Measurements from ENCODE around the gene CFAP47.
"Not testable (repeated sequence)": the region's sequence is repeated elsewhere in the genome, so short reads cannot be mapped to it uniquely, and the experiment has no call there.

CFAP47 gene

DNA sequence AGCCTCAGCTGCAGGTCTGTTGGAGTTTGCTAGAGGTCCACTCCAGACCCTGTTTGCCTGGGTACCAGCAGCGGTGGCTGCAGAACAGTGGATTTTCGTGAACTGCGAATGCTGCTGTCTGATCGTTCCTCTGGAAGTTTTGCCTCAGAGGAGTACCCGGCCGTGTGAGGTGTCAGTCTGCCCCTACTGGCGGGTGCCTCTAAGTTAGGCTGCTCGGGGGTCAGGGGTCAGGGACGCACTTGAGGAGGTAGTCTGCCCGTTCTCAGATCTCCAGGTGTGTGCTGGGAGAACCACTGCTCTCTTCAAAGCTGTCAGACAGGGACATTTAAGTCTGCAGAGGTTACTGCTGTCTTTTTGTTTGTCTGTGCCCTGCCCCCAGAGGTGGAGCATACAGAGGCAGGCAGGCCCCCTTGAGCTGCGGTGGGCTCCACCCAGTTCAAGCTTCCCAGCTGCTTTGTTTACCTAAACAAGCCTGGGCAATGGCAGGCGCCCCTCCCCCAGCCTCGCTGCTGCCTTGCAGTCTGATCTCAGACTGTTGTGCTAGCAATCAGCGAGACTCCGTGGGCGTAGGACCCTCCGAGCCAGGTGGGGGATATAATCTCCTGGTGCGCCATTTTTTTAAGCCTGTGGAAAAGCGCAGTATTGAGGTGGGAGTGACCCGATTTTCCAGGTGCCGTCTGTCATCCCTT, 315.4 kb downstream of the CFAP47 start:
- not testable (repeated sequence) for DNase-seq

DNA sequence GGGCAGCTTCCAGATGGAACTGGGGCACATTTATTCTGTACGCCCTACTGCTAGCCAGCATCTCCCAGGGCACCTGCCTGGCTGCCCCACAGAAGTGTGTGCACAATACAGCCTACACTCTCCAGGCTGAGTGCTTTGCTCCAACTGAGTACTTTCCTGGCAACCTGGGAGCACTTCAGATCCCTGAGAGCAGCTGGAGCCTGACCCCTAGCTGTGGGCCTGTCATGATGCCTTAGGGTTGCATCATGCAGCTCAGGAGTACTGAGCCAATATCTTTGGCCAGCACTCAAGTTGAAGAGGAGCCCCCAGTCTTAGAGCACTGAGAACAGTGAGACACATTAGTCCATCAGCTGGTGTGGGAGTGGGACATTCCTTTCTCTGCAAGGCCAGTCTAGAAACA, 321.9 kb downstream of the CFAP47 start:
- no peak for DNase-seq

DNA sequence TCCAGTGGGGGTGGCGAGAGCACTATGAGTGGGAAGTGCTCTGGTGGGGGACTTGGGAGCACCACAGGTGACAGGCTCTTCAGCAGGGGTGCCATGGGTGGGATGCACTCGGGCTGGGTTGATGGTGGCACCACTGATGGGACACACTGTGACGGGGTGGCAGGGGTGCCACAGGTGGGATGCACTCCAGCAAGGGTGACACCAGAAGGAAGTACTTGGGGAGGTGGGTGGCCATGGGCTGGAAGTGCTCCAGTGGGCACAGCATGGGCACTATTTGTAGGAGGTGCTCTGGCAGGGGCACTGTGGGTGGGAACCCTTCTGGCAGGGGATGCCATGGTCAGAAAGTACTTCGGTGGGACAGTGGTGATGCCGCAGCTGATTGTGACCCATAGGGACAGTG, 346.6 kb downstream of the CFAP47 start:
- no peak for DNase-seq

DNA sequence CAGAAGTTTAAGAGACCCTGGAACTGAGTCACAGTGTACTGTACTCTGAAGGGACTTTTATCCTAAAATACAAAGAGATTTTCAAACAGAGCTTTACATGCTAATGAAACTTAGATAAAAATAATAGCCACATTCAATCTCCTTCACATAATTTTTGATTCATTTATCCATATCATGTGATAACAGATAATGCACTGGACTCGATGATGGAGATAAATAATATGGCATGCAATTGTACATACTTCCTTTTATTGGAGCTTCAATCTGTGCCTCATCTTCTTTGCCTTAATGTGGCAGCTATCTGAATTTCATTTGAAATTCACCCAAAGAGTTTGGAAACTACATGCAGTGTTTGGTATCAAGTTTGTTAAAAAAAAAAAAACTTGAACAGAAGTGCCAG, 390.6 kb downstream of the CFAP47 start:
- DNase-seq = no peak

DNA sequence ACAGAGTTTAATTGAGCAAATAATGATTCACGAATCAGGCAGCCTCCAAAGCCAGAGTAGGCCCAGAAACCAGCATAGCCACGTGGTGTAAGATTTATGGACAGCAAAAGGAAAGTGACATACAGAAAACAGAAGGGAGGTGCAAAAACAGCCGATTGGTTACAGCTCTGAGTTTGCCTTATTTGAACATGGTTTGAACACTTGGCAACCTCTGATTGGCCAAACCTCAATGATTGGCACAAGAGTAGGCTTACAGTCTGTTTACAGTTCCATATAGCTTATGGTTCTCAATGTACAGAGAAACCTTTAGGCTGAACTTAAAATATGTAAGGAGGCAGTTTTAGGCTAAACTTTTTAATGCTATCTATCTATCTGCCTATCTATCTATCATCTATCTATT, 394.8 kb downstream of the CFAP47 start:
- no peak for DNase-seq

DNA sequence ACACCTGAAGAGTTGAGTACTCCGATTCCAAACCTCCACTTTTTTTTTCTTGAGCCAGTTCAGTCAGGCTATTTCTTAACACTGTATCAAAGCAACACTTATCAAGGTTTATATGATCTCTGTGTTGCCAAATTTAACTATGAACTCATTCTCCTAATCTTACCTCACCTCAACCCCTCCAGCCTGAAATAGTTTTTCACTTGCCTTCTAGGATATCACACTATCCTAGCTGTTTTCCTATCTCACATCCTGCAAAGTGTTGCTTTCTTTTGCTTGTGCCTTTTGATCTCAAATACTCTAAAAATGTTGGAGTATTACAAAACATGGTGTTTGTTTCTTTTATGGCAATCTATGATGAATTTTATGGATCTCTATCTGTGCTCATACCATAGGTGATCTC, 415.0 kb downstream of the CFAP47 start:
- DNase-seq = no peak

DNA sequence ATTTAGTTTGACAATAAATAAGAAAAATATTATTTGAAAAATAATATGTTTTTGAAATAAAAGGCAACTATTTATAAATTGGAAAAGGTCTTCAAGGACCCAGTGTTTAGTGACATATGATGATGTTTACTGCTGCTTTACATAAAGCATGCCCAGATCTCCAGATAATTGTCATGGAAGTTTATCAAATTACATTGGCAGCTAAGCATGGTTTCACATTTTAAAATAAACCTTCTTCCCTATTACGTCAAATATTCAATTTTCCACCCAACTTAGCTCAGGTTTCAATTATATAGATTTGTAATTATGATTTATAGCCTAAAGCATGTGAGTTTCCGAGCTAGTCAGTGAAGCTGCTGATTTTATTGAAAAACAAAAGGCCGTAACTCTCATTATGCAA, 417.2 kb downstream of the CFAP47 start:
- no peak for DNase-seq

DNA sequence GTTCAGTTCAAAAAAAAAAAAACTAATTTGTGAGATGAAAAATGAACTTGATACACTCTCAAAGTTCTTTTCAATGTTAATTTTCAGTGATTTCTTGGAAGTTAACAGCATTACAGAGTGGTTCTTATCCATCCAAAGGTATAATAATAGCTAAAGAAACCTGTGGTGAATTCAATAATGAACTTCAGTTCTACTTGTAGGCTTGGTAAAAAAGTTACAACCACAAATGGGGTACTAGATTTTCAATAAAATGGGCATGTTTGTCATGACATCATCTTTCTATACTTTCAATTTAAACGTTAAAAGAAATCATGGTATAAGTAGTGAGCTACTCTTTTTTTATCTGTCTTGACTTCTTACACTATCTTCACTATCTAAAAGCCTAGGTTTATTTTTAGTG, 424.8 kb downstream of the CFAP47 start:
- DNase-seq = no peak

DNA sequence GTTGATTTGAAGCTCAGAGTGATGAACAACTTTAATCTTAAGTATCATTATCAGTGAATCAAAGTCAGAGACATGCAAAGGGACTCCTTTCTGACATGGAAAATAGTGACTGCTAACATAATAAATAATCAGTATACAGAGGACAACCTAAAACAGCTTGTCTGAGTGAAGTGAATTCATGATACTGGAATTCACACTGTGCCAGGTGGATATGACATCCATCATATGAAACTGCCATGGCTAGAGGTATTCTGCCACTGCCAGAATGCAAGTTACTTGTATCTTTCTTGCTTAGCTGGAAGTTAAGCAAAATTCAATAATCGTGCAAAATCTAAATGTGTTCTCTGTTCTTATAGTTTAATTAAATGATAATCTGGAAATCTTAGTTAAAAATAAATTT, 429.0 kb downstream of the CFAP47 start:
- no peak for DNase-seq

DNA sequence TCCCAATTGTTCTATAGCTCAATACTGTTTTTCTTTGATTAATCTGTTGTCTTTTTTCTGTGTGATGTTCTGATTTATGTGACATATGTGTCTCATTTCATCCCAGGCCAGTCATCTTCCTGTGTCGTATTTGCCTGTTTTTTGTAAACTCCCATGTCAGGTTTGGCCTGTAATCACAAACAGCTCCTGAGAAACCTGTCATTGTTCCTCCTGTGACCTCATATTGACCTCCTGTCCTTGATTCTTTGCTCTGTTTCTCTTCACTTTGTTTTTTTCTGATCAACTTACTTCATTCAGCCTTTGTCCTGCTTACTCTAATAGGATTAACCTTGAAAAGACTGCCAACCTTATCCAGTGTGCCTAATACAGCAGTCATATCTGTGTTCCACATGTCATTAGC, 438.3 kb downstream of the CFAP47 start:
- no peak for DNase-seq

DNA sequence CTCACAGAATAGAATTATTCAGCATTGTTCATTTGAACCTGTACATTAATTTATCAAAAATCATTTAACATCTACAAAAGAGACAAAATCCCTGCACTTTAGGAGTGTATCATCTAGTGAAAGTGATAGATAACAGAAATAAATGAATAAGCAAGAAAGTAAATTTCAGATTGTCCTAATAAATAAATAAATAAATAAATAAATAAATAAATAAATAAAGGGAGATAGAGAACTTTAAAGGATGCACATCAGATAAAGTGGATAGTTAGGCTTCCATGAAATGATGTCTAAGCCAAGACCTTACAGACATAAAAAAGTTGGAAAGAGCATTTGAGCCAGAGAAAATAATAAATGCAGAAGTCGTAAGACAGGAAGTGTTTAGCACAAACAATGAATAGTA, 444.7 kb downstream of the CFAP47 start:
- no peak for DNase-seq

DNA sequence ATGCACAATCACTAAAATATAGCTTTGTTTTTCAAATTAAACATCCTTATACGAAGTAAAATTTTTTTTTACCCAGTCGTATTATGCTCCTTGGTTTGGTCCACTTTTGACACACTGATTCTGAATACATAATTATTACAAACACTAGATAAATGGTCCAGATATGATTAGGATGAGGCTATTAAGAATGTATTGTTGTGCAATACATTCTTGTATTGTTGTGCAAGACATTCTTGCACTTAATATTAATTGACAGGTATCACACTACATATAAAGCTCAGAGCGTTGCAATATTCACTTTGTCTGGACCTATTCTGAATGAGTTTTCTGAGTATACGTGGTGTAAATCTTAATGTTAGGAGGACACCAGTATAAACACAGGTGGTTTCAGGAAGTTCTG, 464.0 kb downstream of the CFAP47 start:
- no peak for DNase-seq

DNA sequence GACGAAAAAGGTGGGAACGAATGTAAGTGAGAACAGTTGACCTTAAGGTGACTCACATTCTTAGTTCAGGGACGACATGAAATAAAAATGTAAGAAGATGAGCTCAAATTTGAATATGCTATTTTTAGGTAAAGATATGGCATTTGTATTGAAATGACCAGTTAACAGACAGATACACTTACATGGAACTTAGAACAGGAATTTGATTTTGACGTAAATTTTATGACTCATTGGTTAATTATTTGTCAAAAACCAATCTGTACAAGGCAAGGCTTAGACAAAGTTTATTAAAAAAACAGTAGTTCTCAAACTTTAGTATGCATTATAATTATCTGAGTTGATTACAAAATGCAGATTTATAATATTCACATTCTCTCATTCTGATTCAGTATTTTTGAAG, 469.4 kb downstream of the CFAP47 start:
- no peak for DNase-seq

DNA sequence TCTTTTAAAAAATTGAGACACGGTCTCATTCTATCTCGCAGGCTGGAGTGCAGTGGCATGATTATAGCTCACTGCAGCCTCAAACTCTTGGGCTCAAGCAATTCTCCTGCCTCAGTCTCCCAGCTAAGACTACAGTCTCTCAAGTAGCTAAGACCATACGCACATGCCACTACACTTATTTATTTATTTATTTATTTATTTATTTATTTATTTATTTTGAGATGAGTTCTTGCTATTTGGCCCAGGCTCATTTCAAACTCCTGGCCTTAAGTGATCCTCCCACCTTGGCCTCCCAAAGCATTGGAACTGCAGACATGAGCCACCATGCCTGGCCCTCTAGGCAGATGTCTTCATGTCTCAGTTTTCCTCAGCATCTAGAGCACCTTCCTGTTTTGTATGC, 482.2 kb downstream of the CFAP47 start:
- no peak for DNase-seq

DNA sequence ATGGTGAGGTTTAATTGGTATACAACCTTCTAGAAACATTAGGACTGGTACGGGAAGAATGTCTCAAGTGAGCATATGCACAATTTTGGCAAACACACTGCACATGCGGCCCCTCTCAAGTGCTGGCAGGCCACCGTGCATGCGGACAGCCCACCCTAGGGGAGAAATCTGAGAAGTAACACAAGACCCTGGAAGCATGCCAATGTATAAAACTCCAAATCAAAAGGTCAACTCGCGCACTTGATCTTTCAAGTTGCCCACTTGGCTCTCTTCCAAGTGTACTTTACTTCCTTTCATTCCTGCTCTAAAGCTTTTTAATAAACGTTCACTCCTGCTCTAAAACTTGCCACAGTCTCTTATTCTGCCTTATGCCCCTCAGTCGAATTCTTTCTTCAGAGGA, 488.3 kb downstream of the CFAP47 start:
- DNase-seq = no peak

DNA sequence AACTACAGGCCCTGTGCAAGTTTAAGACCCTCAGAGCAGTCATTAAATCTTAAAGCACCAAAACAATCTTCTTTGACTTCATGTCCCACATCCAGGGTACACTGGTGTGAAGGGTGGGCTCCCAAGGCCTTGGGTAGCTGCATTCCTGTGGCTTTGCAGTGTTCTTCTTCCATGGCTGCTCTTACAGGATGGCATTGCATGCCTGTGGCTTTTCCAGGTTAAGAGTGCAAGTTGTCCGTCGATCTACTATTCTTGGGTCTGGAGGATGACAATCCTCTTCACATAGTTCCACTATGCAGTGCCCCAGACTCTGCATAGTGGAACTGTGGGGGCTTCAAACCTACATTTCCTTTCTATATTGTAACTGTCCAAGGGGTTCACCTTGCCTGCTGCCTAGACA, 494.5 kb downstream of the CFAP47 start:
- DNase-seq = no peak

DNA sequence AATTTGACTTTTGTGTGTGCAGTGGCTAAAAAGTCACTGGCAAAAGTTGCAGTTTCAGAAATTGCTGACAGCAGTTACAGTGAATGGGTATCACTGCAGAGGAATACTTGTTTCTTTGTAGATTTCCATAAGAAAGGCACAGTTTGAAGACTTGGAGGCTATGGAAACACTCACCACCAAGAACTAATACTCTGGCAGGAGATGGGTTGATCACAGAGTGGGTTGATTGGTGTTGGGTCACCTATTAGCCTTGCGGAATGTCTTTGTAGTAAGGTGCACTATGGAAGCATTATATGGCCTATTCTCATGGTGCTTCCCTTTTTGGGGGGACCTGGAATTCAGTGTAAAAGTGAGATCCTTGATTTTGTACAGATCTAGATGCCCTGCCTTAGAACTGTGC, 502.8 kb downstream of the CFAP47 start:
- no peak for DNase-seq

DNA sequence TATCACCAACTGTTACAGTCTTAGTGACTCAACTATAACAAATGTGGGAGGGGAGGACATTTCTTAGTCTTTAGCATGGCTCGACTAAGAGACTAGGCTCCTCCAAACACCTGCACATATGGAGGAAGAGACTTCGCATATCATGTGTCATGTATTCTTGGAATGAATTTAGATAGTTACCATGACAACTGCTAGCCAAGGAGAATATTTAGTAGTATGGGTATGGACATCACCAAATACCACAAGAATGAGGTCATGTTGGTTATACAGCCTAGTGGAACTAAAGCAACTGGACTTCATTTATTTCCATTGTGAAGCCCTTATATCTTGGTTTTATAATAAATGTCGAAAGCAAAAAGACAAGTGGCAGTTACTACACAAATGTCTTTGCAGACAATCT, 512.3 kb downstream of the CFAP47 start:
- no peak for DNase-seq

DNA sequence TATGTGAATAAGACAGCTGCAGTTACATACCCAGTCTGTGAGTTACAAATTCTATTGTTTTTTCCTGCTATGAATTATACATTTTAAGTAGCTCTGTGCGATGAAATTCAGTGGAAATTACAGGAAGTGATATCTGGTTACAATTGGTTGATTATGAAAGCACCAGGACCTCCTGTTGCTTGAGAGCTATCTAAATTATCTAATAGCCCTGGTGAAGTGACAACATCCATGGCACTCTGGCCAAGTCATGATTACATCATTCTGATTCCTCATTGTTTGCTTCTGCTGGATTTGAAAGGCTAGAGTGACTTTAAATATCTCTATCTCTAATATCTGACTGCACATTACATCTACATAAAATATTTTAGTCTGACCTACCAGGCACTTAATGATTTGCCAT, 515.0 kb downstream of the CFAP47 start:
- no peak for DNase-seq

All from CD4-positive, alpha-beta T cell treated with Interferon gamma for 1 hour (primary cell).